GM23338 (cell line): Measurements from ENCODE around the gene NRGN. TPM values are rescaled to one million over a fixed set of nuclear protein-coding genes. Genes with fewer than 3 reads are reported as not detected.

ENCODE experiments used
- ATAC-seq: fragments of 200-7000 bp; cut with Tn5 transposase; 3 replicates; pipeline ENCODE4 v1.9.1; 2020
- DNase-seq: peaks from one replicate; pipeline ENCODE4 v3.0.0-alpha.2; 2015; ENCODE audit warnings: low spot score
- H2AFZ ChIP-seq: fragments of 200-600 bp; sonication (generic); 2 replicates; pipeline ENCODE4 v1.8.0; 2016; ENCODE audit warnings: antibody characterized with exemption, mild to moderate bottlenecking, moderate library complexity
- H3F3A ChIP-seq: fragments of 200-600 bp; sonication (generic); replicated peaks from 2 replicates; pipeline ENCODE4 v1.8.0; 2017; ENCODE audit warnings: antibody characterized with exemption, mixed run types, low read depth
- H3K27ac ChIP-seq: fragments of 200-600 bp; sonication (generic); 2 replicates; pipeline ENCODE4 v1.6.1; 2016; ENCODE audit warnings: low read depth
- H3K27me3 ChIP-seq: fragments of 200-600 bp; sonication (generic); 2 replicates; pipeline ENCODE4 v1.8.0; 2016; ENCODE audit warnings: mild to moderate bottlenecking, mixed run types, moderate library complexity; ENCODE audit not compliant: insufficient read depth
- H3K36me3 ChIP-seq: fragments of 200-600 bp; sonication (generic); 2 replicates; pipeline ENCODE4 v1.8.0; 2016; ENCODE audit warnings: mild to moderate bottlenecking; ENCODE audit not compliant: insufficient read depth
- H3K4me1 ChIP-seq: fragments of 200-600 bp; sonication (generic); 2 replicates; pipeline ENCODE4 v1.8.0; 2016; ENCODE audit warnings: mild to moderate bottlenecking, moderate library complexity; ENCODE audit not compliant: insufficient read depth
- H3K4me2 ChIP-seq: fragments of 200-600 bp; sonication (generic); 2 replicates; pipeline ENCODE4 v1.7.1; 2017; ENCODE audit warnings: mixed run types
- H3K4me3 ChIP-seq: fragments of 200-600 bp; sonication (generic); 2 replicates; pipeline ENCODE4 v1.6.1; 2016; ENCODE audit warnings: mixed run types
- H3K79me2 ChIP-seq: fragments of 200-600 bp; sonication (generic); replicated peaks from 2 replicates; pipeline ENCODE4 v1.8.0; 2017; ENCODE audit warnings: mild to moderate bottlenecking; ENCODE audit not compliant: insufficient read depth
- H3K9me2 ChIP-seq: fragments of 200-600 bp; sonication (generic); 2 replicates; pipeline ENCODE4 v1.8.0; 2017; ENCODE audit not compliant: insufficient read depth
- H4K20me1 ChIP-seq: fragments of 200-600 bp; sonication (generic); replicated peaks from 2 replicates; pipeline ENCODE4 v1.8.0; 2017; ENCODE audit warnings: mild to moderate bottlenecking; ENCODE audit not compliant: insufficient read depth
- H3K27ac Mint-ChIP-seq: 2 replicates; pipeline ENCODE4 v1.8.0; 2020; ENCODE audit warnings: inconsistent platforms, mild to moderate bottlenecking, moderate library complexity, mixed read lengths
- H3K27me3 Mint-ChIP-seq: 3 replicates; pipeline ENCODE4 v1.8.0; 2022; ENCODE audit warnings: low read depth, mild to moderate bottlenecking, moderate library complexity, mixed read lengths, inconsistent platforms; ENCODE audit not compliant: insufficient read depth, poor library complexity
- H3K36me3 Mint-ChIP-seq: 3 replicates; pipeline ENCODE4 v1.8.0; 2021; ENCODE audit warnings: low read depth, mild to moderate bottlenecking, inconsistent platforms, moderate library complexity, mixed read lengths
- H3K4me1 Mint-ChIP-seq: 3 replicates; pipeline ENCODE4 v1.8.0; 2020; ENCODE audit warnings: mild to moderate bottlenecking, inconsistent platforms, mixed read lengths
- H3K4me3 Mint-ChIP-seq: 3 replicates; pipeline ENCODE4 v1.8.0; 2021; ENCODE audit warnings: moderate library complexity, mild to moderate bottlenecking, inconsistent platforms, mixed read lengths
- H3K9me3 Mint-ChIP-seq: 3 replicates; pipeline ENCODE4 v1.8.0; 2020; ENCODE audit warnings: moderate library complexity, mild to moderate bottlenecking, inconsistent platforms, mixed read lengths
- CTCF ChIP-seq, 2 experiments: fragments of 200-600 bp in 1 of 2; sonication (generic) in 1 of 2; conservative IDR thresholded peaks; 2 replicates each; pipeline versions ENCODE4 v1.5.1 to v1.6.1; 2016 to 2017; ENCODE audit warnings: antibody characterized with exemption in 2 of 2, low read depth in 2 of 2, mild to moderate bottlenecking in 2 of 2, moderate library complexity in 1 of 2
- EZH2 ChIP-seq: fragments of 200-600 bp; sonication (generic); IDR thresholded peaks from one replicate; pipeline ENCODE4 v1.8.0; 2017; ENCODE audit warnings: antibody characterized with exemption, mild to moderate bottlenecking, low read depth; ENCODE audit not compliant: unreplicated experiment
- EZH2phosphoT487 ChIP-seq: fragments of 200-600 bp; sonication (generic); IDR thresholded peaks from one replicate; pipeline ENCODE4 v1.8.1; 2018; ENCODE audit warnings: antibody characterized with exemption; ENCODE audit not compliant: unreplicated experiment
- JUNB ChIP-seq: IDR thresholded peaks from one replicate; pipeline ENCODE4 v1.6.1; 2016; ENCODE audit warnings: antibody characterized with exemption; ENCODE audit not compliant: unreplicated experiment
- POLR2AphosphoS5 ChIP-seq: IDR thresholded peaks from 2 replicates; pipeline ENCODE4 v1.6.1; 2016; ENCODE audit warnings: antibody characterized with exemption, low read depth
- STAT1 ChIP-seq: IDR thresholded peaks from one replicate; pipeline ENCODE4 v1.6.1; 2016; ENCODE audit warnings: antibody characterized with exemption; ENCODE audit not compliant: unreplicated experiment
- polyA plus RNA-seq: library from polyadenylated mRNA; unstranded; fragments of >200 nt; fragmentation: Nextera tagmentation; extraction: Ambion mirVana; gene quantifications from 2 replicates; pipeline ENCODE4 v1.2.1, GENCODE V29; 2016
- total RNA-seq: library from RNA; depleted of rRNA; stranded (reverse); fragments of >200 nt; shearing (Covaris generic); gene quantifications from 2 replicates; pipeline ENCODE4 v1.2.3, GENCODE V29; 2014

The NRGN gene
- total and polyA plus RNA-seq, 2 experiments from 2014 or later, result 0.24 to 0.61 TPM

- TF ChIP-seq CTCF (conservative IDR thresholded peaks at IDR 0.05; ENCODE audit: low read depth in 2 of 2) (no peak), STAT1 (no peak), EZH2 (peak; percentile 93)
These were observed 12.2 kb downstream of the NRGN start, which contains the start of gene VSIG2 (continued) for GRCh38 chr11:124751741-124752470.

GRCh38 chr11:124752471-124753102 is 12.8 kb downstream of the NRGN start:
- peak overlapping the region; percentile 96 for H2AFZ ChIP-seq
- peak overlapping the region; percentile 86 for H3K4me2 ChIP-seq
- DNase-seq (peak; percentile 60), ATAC-seq (peak; percentile 34)
- no peak overlapping the region for H3K27ac Mint-ChIP-seq
- H3K4me3 ChIP-seq, result peak overlapping the region; percentile 58
- no peaks in the 10 kb centered on the region for H3K36me3 ChIP-seq
- peaks cover 5% of the 10 kb centered on the region; the same call in 1 of the 2 replicates for H3F3A ChIP-seq
- H3K27ac ChIP-seq, result no peak overlapping the region
- no peaks in the 10 kb centered on the region for H3K36me3 Mint-ChIP-seq
- peaks cover 98% of the 10 kb centered on the region for H3K27me3 Mint-ChIP-seq
- H3K4me3 Mint-ChIP-seq, result peak overlapping the region; percentile 73
- H3K79me2 ChIP-seq, result no peaks in the 10 kb centered on the region
- H3K4me1 Mint-ChIP-seq, result peaks cover 34% of the 10 kb centered on the region
- H3K27me3 ChIP-seq, result peaks cover 100% of the 10 kb centered on the region
- H3K4me1 ChIP-seq, result peaks cover 41% of the 10 kb centered on the region
- H3K9me2 ChIP-seq, result no peaks in the 10 kb centered on the region
- peaks cover 19% of the 10 kb centered on the region for H4K20me1 ChIP-seq
- peak; percentile 76 for TF ChIP-seq EZH2
- no peak for TF ChIP-seq JUNB
- H3K9me3 Mint-ChIP-seq, result no peaks in the 10 kb centered on the region

- H3K9me2 ChIP-seq, result no peaks in the 10 kb centered on the region
- H3K36me3 ChIP-seq, result no peaks in the 10 kb centered on the region
- Mint-ChIP-seq H3K4me3 (no peak overlapping the region; the same call in 2 of the 3 replicates), H3K9me3 (no peaks in the 10 kb centered on the region; the same call in 1 of the 3 replicates), H3K27me3 (peaks cover 98% of the 10 kb centered on the region), H3K36me3 (no peaks in the 10 kb centered on the region), H3K27ac (no peak overlapping the region), H3K4me1 (peaks cover 34% of the 10 kb centered on the region)
- H4K20me1 ChIP-seq, result peaks cover 15% of the 10 kb centered on the region
- TF ChIP-seq EZH2phosphoT487 (no peak), POLR2AphosphoS5 (no peak), EZH2 (no peak)
- H3K27ac ChIP-seq, result no peak overlapping the region
- H3K4me2 ChIP-seq, result peak overlapping the region; percentile 86; the same call in 1 of the 2 replicates
- DNase-seq (no peak), ATAC-seq (no peak)
- H3F3A ChIP-seq, result peaks cover 8% of the 10 kb centered on the region; the same call in 1 of the 2 replicates
- no peak overlapping the region for H2AFZ ChIP-seq
- no peaks in the 10 kb centered on the region for H3K79me2 ChIP-seq
- peak overlapping the region; percentile 58; the same call in 1 of the 2 replicates for H3K4me3 ChIP-seq
- peaks cover 100% of the 10 kb centered on the region for H3K27me3 ChIP-seq
- H3K4me1 ChIP-seq, result peaks cover 42% of the 10 kb centered on the region
These were observed 13.5 kb downstream of the NRGN start for GRCh38 chr11:124753205-124753604.
